GM12875 (cell line): Measurements from ENCODE around the gene ZFAND4.

ENCODE experiments used
- H3K4me3 ChIP-seq: one replicate; pipeline ENCODE4 v1.5.1; 2011; ENCODE audit warnings: low read depth, low read length, control low read depth
- TF ChIP-seq, protein P1 (sequence below): IDR thresholded peaks from 2 replicates; pipeline ENCODE4 v1.5.1; 2011; ENCODE audit warnings: low read depth, mild to moderate bottlenecking, control low read depth, inconsistent platforms, low read length, moderate library complexity, borderline replicate concordance; ENCODE audit not compliant: insufficient read depth

The ZFAND4 gene

DNA sequence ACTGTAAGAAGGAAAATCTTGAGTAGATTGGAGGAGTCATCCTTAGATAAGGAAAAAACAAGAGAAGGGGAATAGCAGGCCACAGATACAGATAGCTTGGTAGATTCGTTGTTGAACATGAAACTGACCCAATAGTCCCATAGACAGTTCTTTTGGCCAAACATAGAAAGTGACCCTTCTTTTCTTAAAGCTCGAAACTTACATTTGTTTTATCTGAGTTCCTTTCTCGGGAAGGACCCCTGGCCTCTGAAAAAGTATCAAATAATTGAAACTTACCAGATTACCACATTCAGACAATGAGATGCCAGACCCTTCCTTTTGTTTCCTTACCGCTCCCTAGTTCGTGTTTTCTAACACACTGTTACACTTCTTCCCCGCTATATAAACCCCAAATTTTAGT, 72.9 kb downstream of the ZFAND4 start:
- no peak overlapping the region for H3K4me3 ChIP-seq
- TF ChIP-seq, protein P1, sequence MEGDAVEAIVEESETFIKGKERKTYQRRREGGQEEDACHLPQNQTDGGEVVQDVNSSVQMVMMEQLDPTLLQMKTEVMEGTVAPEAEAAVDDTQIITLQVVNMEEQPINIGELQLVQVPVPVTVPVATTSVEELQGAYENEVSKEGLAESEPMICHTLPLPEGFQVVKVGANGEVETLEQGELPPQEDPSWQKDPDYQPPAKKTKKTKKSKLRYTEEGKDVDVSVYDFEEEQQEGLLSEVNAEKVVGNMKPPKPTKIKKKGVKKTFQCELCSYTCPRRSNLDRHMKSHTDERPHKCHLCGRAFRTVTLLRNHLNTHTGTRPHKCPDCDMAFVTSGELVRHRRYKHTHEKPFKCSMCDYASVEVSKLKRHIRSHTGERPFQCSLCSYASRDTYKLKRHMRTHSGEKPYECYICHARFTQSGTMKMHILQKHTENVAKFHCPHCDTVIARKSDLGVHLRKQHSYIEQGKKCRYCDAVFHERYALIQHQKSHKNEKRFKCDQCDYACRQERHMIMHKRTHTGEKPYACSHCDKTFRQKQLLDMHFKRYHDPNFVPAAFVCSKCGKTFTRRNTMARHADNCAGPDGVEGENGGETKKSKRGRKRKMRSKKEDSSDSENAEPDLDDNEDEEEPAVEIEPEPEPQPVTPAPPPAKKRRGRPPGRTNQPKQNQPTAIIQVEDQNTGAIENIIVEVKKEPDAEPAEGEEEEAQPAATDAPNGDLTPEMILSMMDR = no peak

DNA sequence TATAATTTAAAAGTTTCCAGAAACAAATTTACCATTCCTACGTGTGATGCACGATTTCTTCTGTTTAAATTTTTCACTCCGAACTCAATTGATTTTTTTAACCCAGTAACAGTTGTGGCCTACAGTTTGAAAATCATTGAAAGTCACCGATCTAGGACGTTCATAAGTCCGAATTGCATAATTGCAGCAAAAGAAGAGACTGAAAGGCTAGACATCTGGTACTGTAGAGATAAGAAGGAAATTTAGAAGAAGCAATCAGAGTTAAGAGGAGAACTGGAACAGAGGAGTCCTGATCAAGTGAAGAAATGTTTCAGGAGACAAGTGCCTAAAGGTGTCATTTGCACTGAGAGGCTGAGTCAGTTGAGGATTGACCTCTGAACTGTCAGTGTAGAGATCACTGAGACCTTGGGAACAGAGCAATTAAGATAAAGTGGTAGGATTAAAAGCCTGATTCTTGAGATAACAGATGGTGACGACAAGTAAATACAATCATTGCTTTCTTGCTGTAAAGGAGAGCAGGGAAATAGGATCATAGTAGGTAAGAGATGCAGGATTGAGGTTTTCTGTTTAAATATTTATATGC, 73.5 kb downstream of the ZFAND4 start:
- TF ChIP-seq, protein P1 = no peak
- H3K4me3 ChIP-seq = no peak overlapping the region

DNA sequence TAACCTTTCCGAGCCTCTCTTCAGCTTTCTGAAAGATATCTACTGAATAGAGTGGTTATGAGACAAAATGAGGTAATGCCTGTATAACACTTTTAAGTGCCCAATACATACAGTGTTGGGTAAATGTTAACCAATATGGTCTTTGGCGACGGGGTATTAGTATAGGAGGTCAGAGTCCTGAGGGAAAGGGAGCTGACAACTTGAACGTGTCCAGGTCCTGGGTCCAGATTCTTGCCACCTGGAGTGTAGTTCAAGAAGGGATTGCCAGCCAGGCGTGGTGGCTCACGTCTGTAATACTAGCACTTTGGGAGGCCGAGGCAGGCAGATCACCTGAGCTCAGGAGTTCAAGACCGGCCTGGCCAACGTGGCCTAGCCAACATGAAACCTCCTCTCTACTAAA, 76.0 kb downstream of the ZFAND4 start:
- no peak overlapping the region for H3K4me3 ChIP-seq
- TF ChIP-seq, protein P1 = no peak

DNA sequence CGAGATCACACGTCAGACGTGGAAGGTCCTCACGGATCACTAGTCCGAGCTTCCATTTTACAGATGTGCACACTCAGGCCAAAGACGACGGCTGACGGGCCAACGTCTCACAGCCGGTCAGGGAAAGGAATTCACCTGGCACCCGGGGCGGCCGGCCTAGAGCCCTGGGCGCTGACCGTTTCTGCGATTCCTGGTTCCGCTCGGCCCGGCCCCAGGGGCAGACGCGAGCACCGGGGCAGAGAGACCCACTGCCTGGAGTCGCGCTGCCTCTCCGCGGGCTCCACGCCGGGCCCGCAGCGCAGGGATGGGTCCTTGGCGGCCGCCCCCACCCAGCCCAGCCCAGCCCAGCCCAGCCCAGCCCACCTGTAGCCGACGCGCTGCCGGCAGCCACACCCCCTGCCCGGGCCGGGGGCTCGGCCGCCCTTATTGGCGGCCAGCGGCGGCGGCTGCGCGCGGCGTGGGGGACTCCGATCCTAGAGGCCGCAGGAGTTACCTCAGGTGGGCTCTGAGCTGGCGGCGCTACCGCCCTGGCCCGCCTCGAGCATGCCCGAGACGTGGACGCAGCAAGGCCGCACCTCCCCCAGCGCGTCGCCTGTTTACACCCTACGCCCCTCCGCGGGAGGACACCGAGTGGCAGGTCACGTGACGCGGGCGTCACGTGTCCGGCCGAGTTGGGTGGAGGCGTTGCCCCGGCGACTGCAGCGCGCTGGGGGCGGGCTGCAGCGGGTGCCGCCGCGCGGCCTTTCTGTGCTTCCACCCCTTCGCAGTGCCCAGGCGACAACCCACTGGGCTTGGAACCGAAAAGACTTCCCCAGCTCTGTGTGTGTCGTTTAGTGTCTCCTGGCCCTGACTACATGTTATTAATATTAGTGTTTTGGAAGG, 78.1 kb downstream of the ZFAND4 start:
- TF ChIP-seq, protein P1 = 0 out of 2 replicates have a peak, but pooled peaks have one; percentile 13
- H3K4me3 ChIP-seq = peak overlapping the region; percentile 65

DNA sequence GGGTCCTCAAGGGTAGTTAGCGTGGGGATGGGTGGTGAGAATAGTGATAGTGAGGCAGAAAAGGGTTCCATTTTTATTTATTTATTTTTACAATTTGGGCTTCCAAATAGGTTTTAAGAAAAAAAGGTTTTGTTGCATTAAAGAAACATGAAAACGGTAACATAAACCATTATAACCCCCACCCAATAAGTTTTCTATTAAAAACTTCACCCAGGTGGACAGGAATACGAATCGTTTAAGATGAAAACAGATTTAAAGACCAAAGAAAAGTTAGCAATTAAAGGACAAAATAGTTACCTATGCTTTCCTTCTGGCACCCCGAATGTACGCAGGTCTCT, 78.7 kb downstream of the ZFAND4 start:
- TF ChIP-seq, protein P1 = no peak
- H3K4me3 ChIP-seq = peak overlapping the region; percentile 65

DNA sequence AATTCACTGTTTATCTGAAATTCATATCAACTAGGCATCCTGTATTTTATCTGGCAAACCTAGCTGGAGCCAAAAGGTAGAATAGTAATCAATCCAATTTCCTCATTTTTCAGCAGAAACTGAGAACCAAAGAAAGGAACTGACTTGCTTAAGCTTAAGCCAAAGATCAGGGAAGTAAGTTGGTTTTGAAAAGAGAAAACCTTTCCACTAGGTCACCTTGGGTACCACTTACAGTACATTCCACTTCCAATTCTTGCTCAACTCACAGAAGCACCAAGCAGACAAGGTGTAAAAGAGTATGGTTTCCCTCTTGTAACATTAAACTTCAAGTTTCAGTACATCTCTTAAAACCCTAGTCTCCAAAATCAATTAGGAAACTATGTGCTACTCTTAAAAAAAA, 79.6 kb downstream of the ZFAND4 start:
- TF ChIP-seq, protein P1 = no peak
- H3K4me3 ChIP-seq = no peak overlapping the region

DNA sequence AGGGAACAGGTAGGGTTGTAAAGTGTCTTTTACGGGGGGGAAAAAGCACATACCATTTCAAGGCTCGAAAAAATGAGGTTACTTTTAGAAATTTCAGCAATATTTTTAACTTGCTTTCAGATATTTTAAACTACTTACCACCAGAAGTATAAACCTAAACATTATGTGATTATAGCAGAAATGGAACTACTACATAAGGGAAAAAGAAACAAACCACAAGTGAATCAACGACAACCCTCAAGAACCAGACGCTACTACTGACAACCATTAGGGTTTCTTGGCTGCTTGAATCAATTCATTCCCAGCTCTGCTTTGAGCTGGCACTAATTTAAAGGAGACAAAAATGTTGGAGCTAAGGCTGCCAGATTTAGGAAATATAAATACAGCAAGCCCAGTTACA, 80.1 kb downstream of the ZFAND4 start:
- H3K4me3 ChIP-seq = peak overlapping the region; percentile 28
- TF ChIP-seq, protein P1 = no peak
